Measurements from ENCODE around the gene MYH15.

The MYH15 gene

GRCh38 chr3:108331792-108332191 lies 178.6 kb downstream of the MYH15 start:
- DNase-seq (ENCODE audit: low spot score): no peak

Measured in kidney capillary endothelial cell (primary cell).